ENCODE data around the gene FER.
"Not testable (repeated sequence)": the region's sequence is repeated elsewhere in the genome, so short reads cannot be mapped to it uniquely, and the experiment has no call there.

DNA sequence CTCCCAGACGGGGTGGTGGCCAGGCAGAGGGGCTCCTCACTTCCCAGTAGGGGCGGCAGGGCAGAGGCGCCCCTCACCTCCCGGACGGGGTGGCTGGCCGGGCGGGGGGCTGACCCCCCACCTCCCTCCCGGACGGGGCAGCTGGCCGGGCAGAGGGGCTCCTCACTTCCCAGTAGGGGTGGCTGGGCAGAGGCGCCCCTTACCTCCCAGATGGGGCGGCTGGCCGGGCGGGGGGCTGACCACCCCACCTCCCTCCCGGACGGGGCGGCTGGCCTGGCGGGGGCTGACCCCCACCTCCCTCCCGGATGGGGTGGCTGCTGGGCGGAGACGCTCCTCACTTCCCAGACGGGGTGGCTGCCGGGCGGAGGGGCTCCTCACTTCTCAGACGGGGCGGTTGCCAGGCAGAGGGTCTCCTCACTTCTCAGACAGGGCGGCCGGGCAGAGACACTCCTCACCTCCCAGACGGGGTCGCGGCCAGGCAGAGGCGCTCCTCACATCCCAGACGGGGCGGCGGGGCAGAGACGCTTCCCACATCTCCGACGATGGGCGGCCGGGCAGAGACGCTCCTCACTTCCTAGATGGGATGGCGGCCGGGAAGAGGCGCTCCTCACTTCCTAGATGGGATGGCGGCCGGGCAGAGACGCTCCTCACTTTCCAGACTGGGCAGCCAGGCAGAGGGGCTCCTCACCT lies 244.8 kb downstream of the FER start:
- TF ChIP-seq, protein P1, sequence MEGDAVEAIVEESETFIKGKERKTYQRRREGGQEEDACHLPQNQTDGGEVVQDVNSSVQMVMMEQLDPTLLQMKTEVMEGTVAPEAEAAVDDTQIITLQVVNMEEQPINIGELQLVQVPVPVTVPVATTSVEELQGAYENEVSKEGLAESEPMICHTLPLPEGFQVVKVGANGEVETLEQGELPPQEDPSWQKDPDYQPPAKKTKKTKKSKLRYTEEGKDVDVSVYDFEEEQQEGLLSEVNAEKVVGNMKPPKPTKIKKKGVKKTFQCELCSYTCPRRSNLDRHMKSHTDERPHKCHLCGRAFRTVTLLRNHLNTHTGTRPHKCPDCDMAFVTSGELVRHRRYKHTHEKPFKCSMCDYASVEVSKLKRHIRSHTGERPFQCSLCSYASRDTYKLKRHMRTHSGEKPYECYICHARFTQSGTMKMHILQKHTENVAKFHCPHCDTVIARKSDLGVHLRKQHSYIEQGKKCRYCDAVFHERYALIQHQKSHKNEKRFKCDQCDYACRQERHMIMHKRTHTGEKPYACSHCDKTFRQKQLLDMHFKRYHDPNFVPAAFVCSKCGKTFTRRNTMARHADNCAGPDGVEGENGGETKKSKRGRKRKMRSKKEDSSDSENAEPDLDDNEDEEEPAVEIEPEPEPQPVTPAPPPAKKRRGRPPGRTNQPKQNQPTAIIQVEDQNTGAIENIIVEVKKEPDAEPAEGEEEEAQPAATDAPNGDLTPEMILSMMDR (IDR thresholded peaks at IDR 0.05): not testable (repeated sequence)
- TF ChIP-seq POLR2AphosphoS5, POLR2A, EP300 (IDR thresholded peaks at IDR 0.05): not testable (repeated sequence)
